ENCODE measurements around the gene MLXIPL.
"Not testable (repeated sequence)": the region's sequence is repeated elsewhere in the genome, so short reads cannot be mapped to it uniquely, and the experiment has no call there.

MLXIPL gene

GRCh38 chr7:73623798-73624668 lies at the start of gene MLXIPL:
MLXIPL (minus strand) TSS chr7:73624522; CDS start chr7:73624492, 30 bp downstream.
- peak in 1 of 2 experiments; percentile 46 for DNase-seq

GRCh38 chr7:73671857-73672445 lies 47.6 kb upstream of the MLXIPL start:
- no peak for DNase-seq

- DNase-seq: no peak
Measured at GRCh38 chr7:73671322-73671661, 47.0 kb upstream of the MLXIPL start.

- no peak for DNase-seq
Measured at GRCh38 chr7:73669858-73670385, 45.6 kb upstream of the MLXIPL start.

GRCh38 chr7:73669288-73669701 lies 45.0 kb upstream of the MLXIPL start:
- no peak for DNase-seq

- no peak for DNase-seq
Measured at GRCh38 chr7:73668886-73669230, 44.5 kb upstream of the MLXIPL start.

GRCh38 chr7:73668103-73668885 lies 44.0 kb upstream of the MLXIPL start:
- DNase-seq: no peak

- peak; percentile 57 to 78 for DNase-seq
Measured at GRCh38 chr7:73667344-73668102, 43.2 kb upstream of the MLXIPL start, which contains the start of gene VPS37D. VPS37D (plus strand) TSS chr7:73667831; CDS start chr7:73667959, 128 bp downstream.

GRCh38 chr7:73663033-73663432 lies 38.7 kb upstream of the MLXIPL start:
- DNase-seq: no peak

- not testable (repeated sequence) for DNase-seq
Measured at GRCh38 chr7:73660594-73660993, 36.3 kb upstream of the MLXIPL start.

GRCh38 chr7:73659983-73660382 lies 35.7 kb upstream of the MLXIPL start:
- no peak for DNase-seq

- DNase-seq: not testable (repeated sequence)
Measured at GRCh38 chr7:73655309-73655708, 31.0 kb upstream of the MLXIPL start.

GRCh38 chr7:73652541-73652949 lies 28.2 kb upstream of the MLXIPL start:
- no peak for DNase-seq

- DNase-seq: no peak
Measured at GRCh38 chr7:73650524-73650923, 26.2 kb upstream of the MLXIPL start.

GRCh38 chr7:73649576-73649975 lies 25.3 kb upstream of the MLXIPL start:
- no peak for DNase-seq

- DNase-seq: no peak
Measured at GRCh38 chr7:73648593-73649332, 24.4 kb upstream of the MLXIPL start.

GRCh38 chr7:73647725-73648592 lies 23.6 kb upstream of the MLXIPL start:
- DNase-seq: no peak

- no peak for DNase-seq
Measured at GRCh38 chr7:73646785-73647724, 22.7 kb upstream of the MLXIPL start.

GRCh38 chr7:73645643-73646174 lies 21.4 kb upstream of the MLXIPL start:
- DNase-seq: no peak
